HG03342 (cell line): ENCODE results near the gene UBE2O.
A peak's percentile ranks its signal among the peaks of the same experiment; 100 is the strongest.

Source experiments
- ATAC-seq: cut with Tn5 transposase; IDR thresholded peaks from one replicate; pipeline ENCODE4 v1.9.1; 2021; ENCODE audit warnings: mild to moderate bottlenecking, moderate library complexity; ENCODE audit not compliant: unreplicated experiment

Gene UBE2O

GRCh38 chr17:76397687-76398522 is 55.0 kb downstream of the UBE2O start:
- no peak for ATAC-seq

DNA sequence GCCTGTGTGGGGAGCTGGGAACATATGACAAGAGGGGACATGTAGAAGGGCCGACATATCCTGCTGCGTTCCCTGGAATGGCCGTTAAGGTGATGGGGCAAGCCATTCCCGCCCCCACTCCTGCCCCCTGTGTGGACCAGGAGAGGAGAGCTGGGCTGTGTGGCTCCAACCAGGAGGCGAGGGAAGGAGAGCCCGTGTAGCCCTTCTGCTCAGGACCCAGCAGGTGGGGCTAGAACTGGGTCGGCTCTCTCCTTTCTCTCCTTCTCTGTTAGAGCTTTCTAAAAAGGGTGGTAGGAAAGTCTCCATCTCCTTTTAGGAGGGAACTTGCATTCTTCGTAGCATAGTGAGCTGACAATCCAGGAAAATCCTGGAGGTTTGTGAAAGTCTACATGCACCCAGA is 55.8 kb downstream of the UBE2O start:
- ATAC-seq = no peak

DNA sequence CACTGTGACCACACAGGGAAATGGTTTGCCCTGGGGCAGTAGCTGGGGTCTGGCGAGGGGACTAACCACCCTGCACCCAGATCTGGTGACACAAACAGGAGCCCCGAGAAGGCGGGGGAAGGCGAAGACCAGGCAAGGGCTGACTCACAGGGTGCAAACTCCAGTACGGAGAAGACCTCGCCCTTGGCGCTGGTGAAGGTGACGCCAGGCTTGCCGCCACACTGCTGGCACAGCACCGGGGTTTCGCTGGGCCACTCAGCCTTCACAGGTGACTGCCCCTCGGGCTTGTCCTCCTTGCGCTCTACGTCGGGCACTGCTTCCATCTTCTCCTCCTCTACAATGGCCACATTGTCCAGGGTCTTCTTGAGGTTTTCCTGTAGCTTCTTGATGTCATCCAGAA is 57.0 kb downstream of the UBE2O start:
- ATAC-seq = no peak

DNA sequence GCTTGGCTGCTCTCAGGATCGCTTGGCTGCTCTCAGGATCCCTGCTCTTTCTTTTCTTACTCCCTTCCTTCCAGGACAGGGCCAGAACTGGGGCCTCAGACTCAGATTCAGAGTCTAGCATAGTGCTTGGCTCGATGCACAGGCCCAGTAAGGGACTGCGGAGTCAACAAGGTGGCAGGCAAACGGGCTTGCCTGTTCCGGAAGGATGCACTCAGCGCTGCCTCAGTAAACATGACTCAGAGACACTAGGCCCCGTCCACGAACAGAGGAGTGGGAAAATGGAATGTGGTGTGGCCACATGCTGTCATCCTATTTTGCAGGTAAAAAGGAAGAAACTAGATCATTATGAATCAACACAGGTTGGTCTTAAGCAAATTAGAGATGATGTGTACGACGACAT is 58.8 kb downstream of the UBE2O start:
- no peak for ATAC-seq

DNA sequence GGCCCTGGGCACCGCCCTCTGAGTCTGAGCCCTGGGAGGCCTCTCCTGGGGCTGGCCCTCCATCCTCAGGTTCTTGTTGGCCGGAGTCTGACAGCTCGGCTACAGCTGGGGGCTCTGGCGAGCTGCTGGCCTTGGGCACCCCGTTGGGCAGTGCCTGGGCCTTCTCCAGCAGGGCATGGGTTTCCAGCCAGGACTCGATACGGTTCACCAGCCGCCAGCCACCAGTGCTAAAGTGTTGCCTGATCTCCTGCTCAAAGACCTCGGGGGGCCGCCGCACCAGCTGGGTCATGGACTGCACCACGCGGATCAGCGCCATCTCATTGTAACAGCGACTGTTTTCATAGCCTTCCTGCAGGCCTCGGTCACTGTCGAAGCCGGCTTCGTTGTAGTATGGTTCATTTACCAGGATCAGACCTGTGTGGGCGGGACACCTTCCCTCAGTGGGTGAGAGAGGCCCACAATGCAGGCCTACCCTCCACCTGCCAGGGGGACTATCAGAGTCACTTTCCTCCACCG is 61.7 kb downstream of the UBE2O start:
- ATAC-seq = no peak

DNA sequence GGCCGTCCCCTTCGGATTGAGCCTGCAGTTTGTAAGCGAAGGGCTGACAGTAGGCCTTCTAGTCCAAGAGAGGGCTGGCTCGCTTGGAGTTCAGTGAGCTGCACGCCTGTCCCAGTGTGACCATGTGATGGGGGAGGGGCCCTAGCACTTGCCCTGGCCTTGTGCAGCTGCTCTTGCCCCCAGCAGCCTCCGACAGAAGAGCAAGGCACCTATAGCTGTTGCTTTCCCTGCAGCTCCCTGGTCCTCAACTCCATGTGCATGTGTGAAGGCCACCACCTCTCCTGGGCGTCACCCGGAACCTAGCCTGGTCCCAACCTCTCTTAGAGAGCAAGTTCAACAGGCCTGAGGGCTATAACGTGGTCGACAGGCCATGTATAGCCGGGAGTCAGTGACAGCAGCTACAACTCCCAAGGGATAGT is 62.9 kb downstream of the UBE2O start:
- ATAC-seq = no peak

- ATAC-seq = no peak
Observed at GRCh38 chr17:76388966-76389888, 63.7 kb downstream of the UBE2O start.

- ATAC-seq = no peak
Observed at GRCh38 chr17:76386966-76387765, 65.8 kb downstream of the UBE2O start.

DNA sequence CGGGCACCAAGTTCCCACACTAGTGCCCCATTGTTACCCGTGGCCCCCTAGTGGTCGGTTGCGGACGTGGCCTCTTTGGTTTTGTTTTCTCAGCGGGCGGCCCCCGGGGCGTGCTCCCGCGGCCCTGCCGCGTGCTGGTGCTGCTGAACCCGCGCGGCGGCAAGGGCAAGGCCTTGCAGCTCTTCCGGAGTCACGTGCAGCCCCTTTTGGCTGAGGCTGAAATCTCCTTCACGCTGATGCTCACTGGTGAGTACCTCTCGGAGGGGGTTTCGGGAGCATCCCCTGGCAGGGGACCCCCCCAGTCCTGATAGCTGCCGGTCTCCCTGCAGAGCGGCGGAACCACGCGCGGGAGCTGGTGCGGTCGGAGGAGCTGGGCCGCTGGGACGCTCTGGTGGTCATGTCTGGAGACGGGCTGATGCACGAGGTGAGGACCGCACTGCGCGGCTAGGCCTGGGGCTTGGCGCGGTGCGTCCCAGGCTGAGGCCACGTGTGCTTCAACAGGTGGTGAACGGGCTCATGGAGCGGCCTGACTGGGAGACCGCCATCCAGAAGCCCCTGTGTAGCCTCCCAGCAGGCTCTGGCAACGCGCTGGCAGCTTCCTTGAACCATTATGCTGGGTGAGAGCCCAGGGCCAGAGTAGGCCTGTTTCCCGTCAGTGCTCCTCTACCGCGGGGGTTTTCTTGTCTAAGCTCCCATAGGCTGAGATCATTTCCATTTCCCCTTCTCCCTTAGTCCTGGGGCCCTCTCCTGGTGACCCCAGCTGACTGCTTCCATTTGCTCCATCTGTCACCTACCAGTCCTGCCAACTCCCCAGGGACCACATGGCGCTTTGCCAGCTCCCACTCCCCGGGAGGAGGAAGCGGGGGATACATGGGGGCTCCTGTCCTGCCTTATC is 66.8 kb downstream of the UBE2O start:
- peak; percentile 39 for ATAC-seq

DNA sequence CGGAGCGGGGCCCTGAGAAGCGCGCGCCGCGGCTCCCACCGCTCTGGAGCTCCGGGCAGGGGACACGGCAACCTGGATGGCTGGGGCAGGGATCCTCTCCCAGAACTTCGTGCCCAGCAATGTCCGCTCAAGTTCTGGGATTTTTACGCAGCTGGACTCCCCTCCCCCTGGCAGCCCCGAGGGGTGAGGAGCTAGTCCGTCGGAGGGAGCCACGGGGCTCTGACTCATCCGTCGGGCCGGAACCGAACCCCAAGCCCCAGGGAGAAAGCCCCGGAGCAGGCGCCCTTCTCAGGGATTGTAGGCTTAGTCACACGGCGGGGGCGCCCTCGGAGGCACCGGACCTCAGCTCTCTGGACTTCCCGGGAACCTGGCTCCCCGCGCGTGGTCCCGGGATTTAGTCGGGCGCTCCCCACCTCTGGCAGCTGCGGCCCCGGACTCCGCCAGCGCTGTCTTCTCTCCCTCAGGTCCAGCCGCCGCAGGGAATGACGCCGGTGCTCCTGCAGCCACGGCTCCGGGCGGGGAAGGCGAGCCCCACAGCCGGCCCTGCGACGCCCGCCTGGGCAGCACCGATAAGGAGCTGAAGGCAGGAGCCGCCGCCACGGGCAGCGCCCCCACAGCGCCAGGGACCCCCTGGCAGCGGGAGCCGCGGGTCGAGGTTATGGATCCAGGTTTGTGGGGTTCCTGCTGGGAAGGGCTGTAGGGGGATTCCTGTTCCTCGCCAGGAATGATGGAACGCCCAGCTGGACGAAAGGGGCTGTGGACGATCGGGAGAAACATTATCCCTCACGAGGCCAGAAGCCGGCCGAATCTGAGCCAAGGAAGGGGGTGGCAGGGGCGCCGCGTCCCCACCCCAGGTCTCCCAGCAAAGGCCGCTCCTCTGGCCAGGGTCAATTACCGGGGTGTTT is 67.7 kb downstream of the UBE2O start:
- ATAC-seq = no peak

- ATAC-seq = no peak
Observed at GRCh38 chr17:76384222-76384986, 68.5 kb downstream of the UBE2O start, which contains the start of gene SPHK1. Gene SPHK1 (plus strand): TSS chr17:76384609. CDS start chr17:76385645, 1,036 bp downstream.

- no peak for ATAC-seq
Observed at GRCh38 chr17:76383546-76384221, 69.3 kb downstream of the UBE2O start.

- no peak for ATAC-seq
Observed at GRCh38 chr17:76382803-76383545, 70.0 kb downstream of the UBE2O start.

DNA sequence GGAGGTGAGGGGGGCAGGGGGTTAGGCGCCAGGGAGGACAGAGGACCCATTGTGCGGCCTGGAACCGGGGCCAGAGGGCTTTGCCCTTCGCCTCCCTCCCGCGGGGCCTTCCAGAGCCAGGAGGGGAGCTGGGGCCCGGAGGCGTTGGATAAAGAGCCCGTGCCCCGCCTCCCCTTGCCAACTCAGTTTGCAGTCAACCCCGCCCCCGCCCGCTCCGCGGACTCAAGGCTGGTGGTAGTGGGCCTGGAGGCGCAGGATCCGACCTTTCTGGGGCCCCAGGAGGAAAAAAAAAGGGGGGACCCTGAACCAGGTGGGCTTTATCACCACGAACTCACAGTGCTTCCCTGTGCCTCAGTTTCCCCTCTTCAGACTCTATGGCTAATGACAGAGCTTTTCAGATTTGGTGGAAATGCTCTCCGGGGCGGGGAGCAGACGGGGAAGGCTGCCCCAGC is 70.6 kb downstream of the UBE2O start:
- no peak for ATAC-seq

DNA sequence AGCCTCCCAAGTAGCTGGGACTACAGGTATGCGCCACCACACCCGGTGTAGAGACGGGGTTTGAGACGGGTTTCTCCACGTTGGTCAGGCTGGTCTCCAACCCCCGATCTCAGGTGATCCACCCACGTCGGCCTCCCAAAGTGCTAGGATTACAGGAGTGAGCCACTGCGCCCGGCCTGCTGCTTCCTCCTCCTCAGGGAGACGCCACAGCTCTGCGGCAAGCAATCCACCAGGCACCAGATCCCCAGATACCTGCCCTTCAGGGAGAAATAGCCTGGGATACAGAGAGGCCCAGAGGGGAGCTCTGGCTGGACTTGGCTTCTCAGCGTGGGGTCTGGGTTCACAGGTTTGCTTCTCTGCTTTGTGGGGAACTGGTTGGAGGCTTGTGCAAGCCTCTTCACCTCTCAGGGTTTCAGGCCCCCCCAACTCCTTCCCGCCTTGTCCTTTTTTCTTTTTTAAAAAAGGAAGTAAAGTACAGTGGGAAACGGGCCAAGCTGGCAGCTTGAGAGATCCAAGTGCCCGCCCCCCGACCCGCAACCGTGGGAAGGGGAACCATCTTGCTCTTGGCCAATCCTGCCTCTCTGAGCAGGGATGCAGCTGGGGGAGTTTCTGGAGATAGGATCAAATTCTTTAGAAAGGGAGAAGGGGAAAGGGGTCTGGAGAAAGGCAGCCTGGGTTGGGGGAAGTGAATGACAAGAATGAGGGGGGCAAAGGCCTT is 71.2 kb downstream of the UBE2O start:
- no peak for ATAC-seq
